Measurements from ENCODE around the gene FAM50B. TPM values are rescaled to one million over a fixed set of nuclear protein-coding genes. Genes with fewer than 3 reads are reported as not detected.

FAM50B gene
- total RNA-seq, 1 experiment from 2014 or later: 3.3 TPM

GRCh38 chr6:3859878-3860552 lies 10.8 kb downstream of the FAM50B start:
- H2BK5ac ChIP-seq (ENCODE audit: insufficient read length, low read length): no peak overlapping the region
- no peak overlapping the region for H3K9ac ChIP-seq (ENCODE audit: extremely low read depth, insufficient read length, low read length)
- no peak overlapping the region for H3T11ph ChIP-seq (ENCODE audit: low read length)
- no CpG with 5 or more reads among the region's 1 CpG for WGBS (ENCODE audit: extremely low coverage, insufficient read length, low lambda C conversion rate)
- no peak overlapping the region for H2AK5ac ChIP-seq (ENCODE audit: insufficient read length, low read length)
- no peak for DNase-seq
- H3K27ac ChIP-seq (ENCODE audit: insufficient read length, low read depth, low read length): no peak overlapping the region
- H3K27me3 ChIP-seq (ENCODE audit: insufficient read depth, low read length): no peaks in the 10 kb centered on the region
- no peak overlapping the region for H4K5ac ChIP-seq (ENCODE audit: insufficient read length, low read depth, low read length)
- no peak overlapping the region for H3K14ac ChIP-seq (ENCODE audit: insufficient read depth, low read length)
- no peak overlapping the region for H3K4me3 Mint-ChIP-seq
- H3K4ac ChIP-seq (ENCODE audit: low read depth, low read length): no peak overlapping the region
- no peaks in the 10 kb centered on the region for H3K79me2 ChIP-seq (ENCODE audit: insufficient read depth, low read length)
- 0 out of 2 replicates have a peak, but pooled peaks cover 2% of the 10 kb centered on the region for H3K4me1 ChIP-seq (ENCODE audit: insufficient read depth, low read length)
- no peak overlapping the region for H3K23ac ChIP-seq (ENCODE audit: insufficient read length, low read depth, low read length)
- no peaks in the 10 kb centered on the region for H3K23me2 ChIP-seq (ENCODE audit: insufficient read length, low read depth, low read length, poor library complexity, severe bottlenecking)
- no peak for TF ChIP-seq CTCF (conservative IDR thresholded peaks at IDR 0.05)
- no peak overlapping the region for H2AFZ ChIP-seq (ENCODE audit: low read length)
- no peak overlapping the region for H2BK20ac ChIP-seq (ENCODE audit: low read depth, low read length, poor library complexity, severe bottlenecking)
- H3K18ac ChIP-seq (ENCODE audit: insufficient read length, low read depth, low read length): no peak overlapping the region
- H3K27me3 Mint-ChIP-seq (ENCODE audit: low read depth): peaks cover 6% of the 10 kb centered on the region
- no peak overlapping the region for H2BK12ac ChIP-seq (ENCODE audit: insufficient read length, low read depth, low read length)
- no peak overlapping the region for H3K27ac Mint-ChIP-seq
- H2BK15ac ChIP-seq (ENCODE audit: low read depth, low read length): no peak overlapping the region
- H4K8ac ChIP-seq (replicated peaks; ENCODE audit: insufficient read length, low read depth, low read length): no peak overlapping the region
- H3K9me3 Mint-ChIP-seq: no peaks in the 10 kb centered on the region
- no peak overlapping the region for H4K91ac ChIP-seq (ENCODE audit: insufficient read length, low read depth, low read length)
- H3K79me1 ChIP-seq (ENCODE audit: insufficient read depth, low read depth, low read length, poor library complexity, severe bottlenecking): no peaks in the 10 kb centered on the region
- no peaks in the 10 kb centered on the region for H3K9me3 ChIP-seq (ENCODE audit: control insufficient read depth, low read depth, low read length)
- no peak overlapping the region for H2BK120ac ChIP-seq (ENCODE audit: low read depth, low read length, poor library complexity, severe bottlenecking)
- peaks cover 10% of the 10 kb centered on the region in 2 experiments for H3K4me1 Mint-ChIP-seq
- H3K4me2 ChIP-seq (ENCODE audit: insufficient read depth, insufficient read length, low read length): no peak overlapping the region
- H3K56ac ChIP-seq (ENCODE audit: insufficient read length, low read depth, low read length): no peak overlapping the region
- H4K20me1 ChIP-seq (ENCODE audit: control insufficient read depth, insufficient read depth, insufficient read length): no peaks in the 10 kb centered on the region
- no peaks in the 10 kb centered on the region for H3K36me3 Mint-ChIP-seq (ENCODE audit: insufficient read depth in 1 of 3, low read depth in 3 of 3)
